ENCODE measurements around the gene DNM3. TPM values are rescaled to one million over a fixed set of nuclear protein-coding genes. Genes with fewer than 3 reads are reported as not detected.

DNM3 gene
- total RNA-seq, 1 experiment from 2014 or later: 1.2 TPM

DNA sequence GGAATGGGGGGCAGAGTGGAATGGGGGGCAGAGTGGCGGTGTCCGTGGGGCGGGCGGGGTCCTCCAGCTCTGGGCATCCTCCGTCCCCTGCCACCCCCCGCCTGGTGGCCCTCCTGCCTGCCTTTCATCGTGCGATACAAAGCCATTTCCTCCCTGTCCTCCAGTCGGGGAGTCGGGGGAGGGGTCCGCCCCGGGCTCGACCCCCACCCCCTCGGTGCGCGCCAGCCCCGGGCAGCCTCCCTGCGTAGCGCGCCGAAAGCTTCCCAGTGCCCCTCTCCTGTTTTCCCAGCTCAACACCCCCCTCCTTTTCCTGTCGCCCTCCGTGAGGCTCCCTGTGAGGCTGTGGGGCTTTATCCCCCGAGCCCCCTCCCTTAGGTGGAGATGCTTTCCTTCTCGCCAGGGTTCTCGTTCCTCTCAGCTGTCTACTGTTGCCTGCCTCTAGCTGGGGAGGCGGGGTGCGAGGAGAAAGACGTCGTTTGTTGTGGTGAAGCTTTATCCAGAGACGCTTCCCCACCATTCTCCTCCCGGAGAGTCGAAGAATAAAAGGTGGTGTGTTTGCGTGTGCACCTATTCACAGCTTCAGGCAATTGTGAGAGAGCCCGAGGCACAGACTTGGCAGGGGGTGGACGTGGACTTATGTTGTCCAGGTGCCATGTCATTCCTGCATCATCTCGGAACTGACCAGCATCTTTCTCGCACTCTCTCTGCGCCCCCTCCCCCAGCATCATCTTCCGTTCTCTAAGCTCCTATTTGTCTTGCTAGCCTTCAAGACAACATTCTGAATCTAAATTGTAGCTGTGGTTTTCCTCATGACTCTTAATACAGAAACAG lies 848 bp downstream of the DNM3 start:
- no peak overlapping the region for H3K27ac Mint-ChIP-seq (ENCODE audit: unreplicated experiment)
- TF ChIP-seq, protein P1, sequence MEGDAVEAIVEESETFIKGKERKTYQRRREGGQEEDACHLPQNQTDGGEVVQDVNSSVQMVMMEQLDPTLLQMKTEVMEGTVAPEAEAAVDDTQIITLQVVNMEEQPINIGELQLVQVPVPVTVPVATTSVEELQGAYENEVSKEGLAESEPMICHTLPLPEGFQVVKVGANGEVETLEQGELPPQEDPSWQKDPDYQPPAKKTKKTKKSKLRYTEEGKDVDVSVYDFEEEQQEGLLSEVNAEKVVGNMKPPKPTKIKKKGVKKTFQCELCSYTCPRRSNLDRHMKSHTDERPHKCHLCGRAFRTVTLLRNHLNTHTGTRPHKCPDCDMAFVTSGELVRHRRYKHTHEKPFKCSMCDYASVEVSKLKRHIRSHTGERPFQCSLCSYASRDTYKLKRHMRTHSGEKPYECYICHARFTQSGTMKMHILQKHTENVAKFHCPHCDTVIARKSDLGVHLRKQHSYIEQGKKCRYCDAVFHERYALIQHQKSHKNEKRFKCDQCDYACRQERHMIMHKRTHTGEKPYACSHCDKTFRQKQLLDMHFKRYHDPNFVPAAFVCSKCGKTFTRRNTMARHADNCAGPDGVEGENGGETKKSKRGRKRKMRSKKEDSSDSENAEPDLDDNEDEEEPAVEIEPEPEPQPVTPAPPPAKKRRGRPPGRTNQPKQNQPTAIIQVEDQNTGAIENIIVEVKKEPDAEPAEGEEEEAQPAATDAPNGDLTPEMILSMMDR (IDR thresholded peaks at IDR 0.05; ENCODE audit: unreplicated experiment): no peak
- peaks cover 24% of the 10 kb centered on the region for H3K36me3 Mint-ChIP-seq (ENCODE audit: insufficient read depth, unreplicated experiment)
- intact Hi-C loops (cut with micrococcal nuclease; ENCODE audit: unreplicated experiment): loop anchor here (5.0 kb wide), 1 partner anchor 70 kb away; no protein-coding TSS in a partner anchor
- peak; percentile 6 for DNase-seq
- CTCF ChIA-PET: interaction anchor here (0.5 to 1.3 kb wide), 7 partner anchors 17 to 197 kb away, joined by 3 to 10 read pairs (median 3); no protein-coding TSS in a partner anchor
- no peaks in the 10 kb centered on the region for H3K9me3 Mint-ChIP-seq (ENCODE audit: low read depth, unreplicated experiment)
- peaks cover 58% of the 10 kb centered on the region for H3K27me3 Mint-ChIP-seq (ENCODE audit: unreplicated experiment)
- H3K4me3 Mint-ChIP-seq (ENCODE audit: low read depth, unreplicated experiment): peak overlapping the region; percentile 82
- H3K4me1 Mint-ChIP-seq (ENCODE audit: low read depth, unreplicated experiment): peaks cover 21% of the 10 kb centered on the region
- BruUV-seq (replicated peaks): no TSS peak

DNA sequence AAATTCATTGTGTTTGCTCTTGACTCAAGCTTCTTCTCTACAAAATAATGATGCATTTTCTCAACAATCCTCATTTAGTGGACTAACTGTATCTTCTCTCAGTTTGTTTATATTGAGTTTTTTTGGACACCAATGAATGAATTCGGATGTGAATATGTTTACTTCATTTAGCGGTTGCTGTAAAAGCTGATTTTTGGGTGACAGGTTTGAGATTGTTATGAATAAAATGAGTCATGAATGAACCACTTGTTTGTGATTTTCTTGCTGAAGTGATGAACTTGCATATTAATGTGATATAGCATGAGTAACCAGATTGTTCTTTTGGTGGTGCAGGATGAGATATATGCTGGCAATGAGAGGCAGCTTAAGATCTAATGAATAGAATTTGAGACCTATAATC lies 3.1 kb downstream of the DNM3 start:
- no peak for DNase-seq
- CTCF ChIA-PET: no interaction called here
- peaks cover 24% of the 10 kb centered on the region for H3K36me3 Mint-ChIP-seq (ENCODE audit: insufficient read depth, unreplicated experiment)
- no peaks in the 10 kb centered on the region for H3K9me3 Mint-ChIP-seq (ENCODE audit: low read depth, unreplicated experiment)
- BruUV-seq (replicated peaks): no TSS peak
- TF ChIP-seq, protein P1 (IDR thresholded peaks at IDR 0.05; ENCODE audit: unreplicated experiment): no peak
- peaks cover 41% of the 10 kb centered on the region for H3K27me3 Mint-ChIP-seq (ENCODE audit: unreplicated experiment)
- no peak overlapping the region for H3K27ac Mint-ChIP-seq (ENCODE audit: unreplicated experiment)
- intact Hi-C loops (cut with micrococcal nuclease; ENCODE audit: unreplicated experiment): loop anchor here (5.0 kb wide), 1 partner anchor 68 kb away; no protein-coding TSS in a partner anchor
- peaks cover 21% of the 10 kb centered on the region for H3K4me1 Mint-ChIP-seq (ENCODE audit: low read depth, unreplicated experiment)
- H3K4me3 Mint-ChIP-seq (ENCODE audit: low read depth, unreplicated experiment): no peak overlapping the region

DNA sequence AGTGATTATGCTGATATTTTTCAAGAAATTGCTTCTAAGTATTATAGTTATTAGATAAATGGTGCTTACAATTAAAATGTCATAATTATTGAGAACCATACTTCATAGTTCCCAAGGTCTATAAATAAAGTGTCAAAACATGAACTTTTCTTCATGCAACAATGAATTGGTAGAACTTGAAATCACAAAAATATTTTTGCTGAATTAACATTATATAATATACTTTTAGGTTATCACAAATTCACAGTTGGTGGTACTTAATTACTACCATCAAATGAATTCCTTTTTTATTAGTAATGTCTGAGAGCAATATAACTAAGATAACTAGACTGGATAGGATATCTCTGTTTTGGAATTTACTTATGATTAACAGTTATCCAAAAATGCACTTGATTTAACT lies 4.7 kb downstream of the DNM3 start:
- DNase-seq: no peak
- Mint-ChIP-seq H3K27me3 (ENCODE audit: unreplicated experiment) (peaks cover 25% of the 10 kb centered on the region), H3K4me1 (ENCODE audit: low read depth, unreplicated experiment) (peaks cover 14% of the 10 kb centered on the region), H3K36me3 (ENCODE audit: insufficient read depth, unreplicated experiment) (peaks cover 16% of the 10 kb centered on the region), H3K27ac (ENCODE audit: unreplicated experiment) (no peak overlapping the region), H3K4me3 (ENCODE audit: low read depth, unreplicated experiment) (no peak overlapping the region), H3K9me3 (ENCODE audit: low read depth, unreplicated experiment) (no peaks in the 10 kb centered on the region)
- CTCF ChIA-PET: no interaction called here
- TF ChIP-seq, protein P1 (IDR thresholded peaks at IDR 0.05; ENCODE audit: unreplicated experiment): no peak
- intact Hi-C loops (cut with micrococcal nuclease; ENCODE audit: unreplicated experiment): no loop called here
- no TSS peak for BruUV-seq (replicated peaks)

DNA sequence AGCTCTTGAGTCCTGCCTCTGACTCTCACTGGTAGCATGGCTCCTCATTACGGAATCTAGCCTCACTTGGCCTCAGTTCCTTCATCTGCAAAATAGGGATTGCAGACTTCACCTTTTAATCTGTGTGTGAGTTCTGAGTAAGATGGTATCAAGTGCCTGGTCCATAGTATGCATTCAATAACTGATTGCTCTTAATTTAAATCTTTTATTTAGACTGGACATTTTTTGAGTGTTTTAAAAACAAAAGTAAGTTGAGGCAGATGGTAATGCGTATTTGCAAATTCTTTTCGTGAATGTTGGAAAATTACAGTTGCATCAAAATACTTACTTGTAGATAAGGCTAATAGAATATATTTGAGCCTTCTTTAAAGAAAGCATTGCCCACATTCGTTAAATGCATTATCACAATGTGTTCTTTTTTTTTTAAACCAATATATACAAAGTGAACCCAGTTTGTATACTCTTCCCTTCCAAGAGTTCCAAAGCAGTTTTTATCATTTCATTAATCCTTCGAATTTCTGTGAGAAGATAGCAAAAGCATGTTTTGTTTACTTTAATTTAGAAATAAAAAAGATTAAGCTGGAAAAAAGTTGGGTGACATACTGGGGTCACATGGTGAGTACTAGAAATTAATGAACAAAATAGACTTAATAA lies 8.1 kb downstream of the DNM3 start:
- no peak overlapping the region for H3K4me3 Mint-ChIP-seq (ENCODE audit: low read depth, unreplicated experiment)
- CTCF ChIA-PET: no interaction called here
- H3K36me3 Mint-ChIP-seq (ENCODE audit: insufficient read depth, unreplicated experiment): no peaks in the 10 kb centered on the region
- intact Hi-C loops (cut with micrococcal nuclease; ENCODE audit: unreplicated experiment): no loop called here
- no peaks in the 10 kb centered on the region for H3K27me3 Mint-ChIP-seq (ENCODE audit: unreplicated experiment)
- no peak overlapping the region for H3K27ac Mint-ChIP-seq (ENCODE audit: unreplicated experiment)
- TF ChIP-seq, protein P1 (IDR thresholded peaks at IDR 0.05; ENCODE audit: unreplicated experiment): no peak
- DNase-seq: no peak
- H3K9me3 Mint-ChIP-seq (ENCODE audit: low read depth, unreplicated experiment): no peaks in the 10 kb centered on the region
- BruUV-seq (replicated peaks): no TSS peak
- H3K4me1 Mint-ChIP-seq (ENCODE audit: low read depth, unreplicated experiment): no peaks in the 10 kb centered on the region
